GM08714 (cell line): Measurements from ENCODE around the gene MREG.

ENCODE experiments used
- H3K4me3 ChIP-seq: fragments of 200-500 bp; sonication (Bioruptor generic); 2 replicates; pipeline ENCODE4 v1.5.1; 2014; ENCODE audit warnings: mild to moderate bottlenecking, low read length, inconsistent platforms
- ZNF274 ChIP-seq: IDR thresholded peaks from 2 replicates; pipeline ENCODE4 v1.6.1; 2012; ENCODE audit warnings: mild to moderate bottlenecking, low read depth, low read length

MREG gene

DNA sequence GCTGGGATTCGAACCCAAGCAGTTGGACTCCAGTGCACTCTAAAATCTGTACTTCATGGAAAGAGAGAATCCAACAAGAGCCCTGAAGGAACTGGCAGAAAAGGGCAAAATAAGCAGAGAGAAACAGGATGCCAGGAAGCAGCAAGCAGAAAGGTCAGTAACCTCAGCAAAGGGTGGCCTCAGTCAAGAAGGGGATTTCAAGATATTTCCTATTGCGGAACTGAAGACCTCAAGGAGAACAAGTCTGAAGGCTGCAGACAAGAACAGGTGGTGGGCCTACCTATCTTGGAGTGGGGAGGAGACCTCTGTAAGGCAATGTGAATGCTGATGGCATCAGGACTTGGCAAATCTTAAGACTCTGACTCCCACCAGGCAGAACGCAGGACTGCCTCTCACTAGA, 20.1 kb upstream of the MREG start:
- H3K4me3 ChIP-seq, result no peak overlapping the region; the same call in 1 of the 2 replicates
- TF ChIP-seq ZNF274, result no peak

DNA sequence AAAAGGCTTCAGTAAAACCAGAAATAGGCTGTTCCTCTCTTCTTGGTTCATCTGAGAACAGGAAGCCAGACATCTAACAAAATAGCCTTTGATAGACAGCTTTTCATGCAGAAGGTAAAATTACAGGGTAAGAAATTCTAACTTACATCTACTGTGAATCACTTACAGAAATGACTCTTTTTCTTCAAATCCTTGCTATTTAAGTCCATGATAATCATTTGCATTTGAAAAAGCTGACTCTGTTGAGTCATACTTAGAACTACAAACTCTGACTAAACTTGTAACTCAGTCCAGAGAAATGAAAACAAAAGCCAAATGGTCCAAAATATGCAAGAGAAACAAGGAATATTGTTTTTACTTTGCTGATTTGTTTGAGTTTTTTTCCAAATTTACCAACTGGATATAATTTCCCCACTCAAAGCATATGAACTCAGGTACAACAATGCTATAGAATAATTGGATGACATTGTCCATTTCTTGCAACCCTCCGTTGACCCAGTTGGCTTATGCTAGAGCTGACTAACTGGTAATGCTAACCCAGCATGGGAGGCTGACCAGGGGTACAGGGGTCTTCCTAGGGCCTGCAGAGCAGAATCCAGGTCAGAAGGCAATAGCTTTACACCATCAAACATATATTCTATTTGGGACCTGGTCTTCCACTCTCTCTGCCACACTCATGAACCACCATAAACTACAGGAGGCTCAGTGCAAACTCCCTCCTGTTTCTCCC, 18.8 kb upstream of the MREG start:
- H3K4me3 ChIP-seq, result peak overlapping the region; percentile 21; the same call in 1 of the 2 replicates
- TF ChIP-seq ZNF274, result no peak

DNA sequence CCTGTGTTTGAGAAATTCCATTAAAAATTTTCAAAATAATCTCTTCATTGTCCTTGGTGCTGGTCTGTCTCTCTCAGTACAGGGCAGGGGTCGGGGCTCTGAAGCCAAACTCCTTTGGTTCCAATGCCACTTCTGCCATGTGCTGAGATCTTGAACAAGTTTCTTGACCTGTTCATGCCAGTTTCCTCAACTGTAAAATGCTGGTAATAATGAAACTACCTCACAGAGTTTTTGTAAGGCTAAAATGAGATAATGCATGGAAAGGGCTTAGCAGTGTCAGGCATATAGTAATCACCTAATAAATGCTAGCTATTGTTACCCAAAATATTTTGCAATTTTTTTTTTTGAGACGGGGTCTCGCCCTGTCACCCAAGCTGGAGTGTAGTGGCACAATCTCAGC, 16.9 kb upstream of the MREG start:
- no peak for TF ChIP-seq ZNF274
- H3K4me3 ChIP-seq, result no peak overlapping the region; the same call in 1 of the 2 replicates

DNA sequence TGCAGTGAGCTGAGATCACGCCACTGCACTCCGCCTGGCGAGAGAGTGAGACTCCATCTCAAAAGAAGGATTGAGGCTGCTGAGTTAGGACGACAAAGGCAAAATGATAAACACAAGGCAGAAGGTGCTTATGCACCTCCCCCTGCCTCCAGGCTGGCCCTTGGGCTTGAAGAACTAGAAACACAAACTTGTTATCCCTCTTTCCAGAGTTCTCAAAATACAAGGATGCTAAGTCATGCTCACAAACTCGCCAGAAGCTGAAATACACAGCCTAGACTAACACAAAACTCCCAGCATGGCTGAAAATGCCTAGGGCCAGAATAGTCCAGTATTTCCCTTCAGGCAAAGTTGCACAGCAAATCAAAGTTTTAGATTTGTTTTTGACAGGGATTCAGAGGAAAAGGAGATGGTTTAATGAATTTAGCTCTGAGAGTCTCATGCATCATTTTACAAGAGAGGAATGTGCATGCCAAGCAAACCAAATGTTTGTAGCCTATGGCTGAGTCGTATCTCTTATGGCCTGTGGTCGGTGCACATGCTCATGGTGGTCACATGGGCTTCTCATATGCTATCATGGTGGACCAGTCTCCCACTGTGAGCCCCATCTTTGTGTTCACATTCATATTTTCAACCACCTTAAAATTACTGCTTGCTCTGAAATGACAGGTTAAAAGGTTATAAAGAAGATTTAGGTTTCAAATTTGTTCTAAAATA, 16.2 kb upstream of the MREG start:
- H3K4me3 ChIP-seq, result no peak overlapping the region
- no peak for TF ChIP-seq ZNF274

DNA sequence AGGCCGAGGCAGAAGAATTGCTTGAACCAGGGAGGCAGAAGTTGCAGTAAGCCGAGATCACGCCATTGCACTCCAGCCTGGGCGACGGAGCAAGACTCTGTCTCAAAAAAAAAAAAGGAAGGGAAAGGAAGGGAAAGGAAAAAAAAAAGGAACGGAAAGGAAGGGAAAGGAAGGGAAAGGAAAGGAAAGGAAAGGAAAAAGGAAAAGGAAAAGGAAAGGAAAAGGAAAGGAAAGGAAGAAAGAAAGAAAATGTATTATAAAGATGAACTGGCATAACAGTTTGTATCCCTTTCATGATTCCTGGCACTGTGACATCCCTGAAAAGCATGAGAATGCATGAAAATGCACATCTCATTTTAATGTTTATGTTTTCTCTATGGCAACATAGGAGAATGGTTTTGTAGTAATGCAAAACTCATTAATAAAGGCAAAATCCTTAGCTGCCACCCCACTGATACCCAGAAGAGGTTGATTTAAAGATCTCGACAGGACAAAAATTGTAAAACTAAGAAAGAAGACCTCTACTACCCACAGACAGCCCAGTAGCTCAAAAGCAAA, 11.5 kb upstream of the MREG start:
- no peak overlapping the region for H3K4me3 ChIP-seq
- TF ChIP-seq ZNF274, result no peak

DNA sequence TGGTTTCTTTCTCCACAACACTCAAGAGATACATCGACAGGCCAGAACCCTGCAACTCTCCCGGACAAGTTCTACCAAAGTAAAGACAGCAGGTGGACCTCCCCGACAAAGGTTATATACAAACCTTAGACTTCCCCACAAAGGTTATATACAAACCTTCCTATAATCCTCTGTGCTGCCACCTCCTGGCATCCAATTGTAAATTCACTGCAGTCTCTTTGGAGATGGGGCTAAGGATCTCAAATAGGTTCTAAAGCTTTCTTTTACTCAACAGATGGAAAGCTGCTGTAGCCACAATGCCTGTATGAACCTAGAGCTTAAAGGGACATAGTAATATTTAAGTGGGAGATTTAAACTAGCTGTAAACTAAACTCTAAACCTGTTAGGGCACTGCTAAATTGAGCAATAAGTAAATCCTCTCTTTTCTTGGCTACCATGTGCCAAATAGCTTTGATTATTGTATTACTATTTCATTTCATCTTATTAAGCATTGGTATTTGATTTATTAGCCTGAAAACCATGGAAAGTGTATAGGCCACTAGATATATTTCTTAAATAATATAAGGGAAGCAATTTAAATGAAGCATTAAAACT, 9.8 kb upstream of the MREG start:
- no peak for TF ChIP-seq ZNF274
- H3K4me3 ChIP-seq, result no peak overlapping the region

DNA sequence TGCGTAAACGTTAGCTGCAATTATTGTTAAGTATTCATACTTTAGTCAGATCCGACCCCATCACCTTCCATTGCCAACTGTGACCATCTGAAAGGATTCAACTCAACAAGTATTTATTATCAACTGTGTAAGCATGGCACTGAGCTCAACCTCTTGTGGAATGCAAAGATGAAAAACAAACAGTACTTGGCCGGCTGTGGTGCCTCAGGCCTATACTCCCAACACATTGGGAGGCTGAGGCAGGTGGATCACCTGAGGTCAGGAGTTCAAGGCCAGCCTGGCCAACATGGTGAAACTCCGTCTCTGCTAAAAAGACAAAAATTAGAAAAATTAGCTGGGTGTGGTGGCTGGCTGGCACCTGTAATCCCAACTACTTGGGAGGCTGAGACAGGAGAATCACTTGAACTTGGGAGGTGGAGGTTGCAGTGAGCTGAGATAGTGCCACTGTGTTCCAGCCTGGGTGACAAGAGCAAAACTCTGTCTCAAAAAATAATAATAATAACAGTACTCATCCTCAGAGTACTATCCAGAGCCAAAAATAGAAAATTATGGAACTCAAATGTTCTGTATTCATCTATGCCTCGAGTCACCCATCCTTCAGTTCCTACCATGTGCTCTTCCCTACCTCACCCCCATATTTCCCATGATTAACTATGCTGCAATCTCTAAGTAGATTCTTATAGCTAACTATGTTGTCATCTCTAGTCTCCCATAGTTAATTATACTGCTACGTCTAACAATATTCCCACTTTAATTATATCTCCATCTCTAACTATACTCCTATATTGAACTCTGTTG, 8.6 kb upstream of the MREG start:
- H3K4me3 ChIP-seq, result no peak overlapping the region

DNA sequence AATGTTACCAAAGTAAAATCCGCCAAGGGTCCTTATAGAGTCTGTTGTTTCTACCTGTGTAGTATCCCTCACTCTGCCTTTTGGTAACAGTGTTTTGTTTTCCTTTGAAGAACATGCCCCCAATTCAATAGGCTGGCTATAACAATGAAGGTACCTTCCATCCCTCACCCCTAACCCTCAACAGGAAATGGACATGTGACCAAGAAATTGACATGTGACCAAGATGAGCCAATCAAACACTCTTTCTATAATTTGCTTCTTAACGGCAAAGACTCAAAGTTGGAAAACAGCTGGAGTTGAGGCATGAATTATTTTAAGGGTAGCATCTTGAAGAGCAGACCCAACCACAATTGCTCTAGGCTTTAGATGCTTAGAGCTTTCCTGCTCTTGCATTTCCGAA, 5.4 kb upstream of the MREG start:
- TF ChIP-seq ZNF274, result no peak
- no peak overlapping the region for H3K4me3 ChIP-seq

More for the DNA sequence above, 8.6 kb upstream of the MREG start:
- TF ChIP-seq ZNF274, result no peak

DNA sequence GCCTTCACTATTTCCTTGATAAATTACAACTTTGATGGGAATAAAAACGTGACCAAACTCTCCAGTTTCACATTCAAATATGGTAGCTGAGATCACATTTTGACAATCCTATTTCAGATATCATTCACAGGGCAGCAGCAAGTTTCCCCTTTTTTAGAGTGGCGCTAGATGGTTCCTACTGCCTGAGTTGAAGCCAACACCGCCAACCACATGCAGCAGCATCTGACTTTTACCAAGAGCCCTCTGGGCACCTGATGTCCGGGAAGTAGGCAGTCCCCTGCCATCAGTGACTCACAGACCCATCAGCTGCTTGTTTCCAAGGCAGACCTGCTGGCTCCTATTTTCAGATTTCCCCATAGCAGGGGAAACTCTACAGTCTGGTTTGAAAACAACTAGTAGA, 4.0 kb upstream of the MREG start:
- no peak for TF ChIP-seq ZNF274
- no peak overlapping the region for H3K4me3 ChIP-seq

DNA sequence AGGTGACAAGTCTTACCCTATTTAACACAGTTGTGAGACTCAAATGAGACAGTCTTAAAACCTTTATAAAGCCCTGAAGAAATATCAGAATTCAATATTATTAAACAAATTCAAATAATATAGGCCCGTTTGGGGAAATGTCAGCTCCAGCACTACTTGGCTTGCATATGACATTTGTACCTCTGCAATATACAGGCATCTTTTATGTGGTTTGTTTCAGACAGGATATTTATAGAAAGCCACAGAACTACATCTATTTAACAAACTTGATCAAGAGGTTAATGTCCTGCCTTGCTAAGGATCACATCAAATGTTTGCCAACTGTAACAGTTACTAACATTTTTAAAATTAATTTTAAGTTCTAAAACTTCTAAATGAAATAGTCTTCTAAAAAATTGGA, 3.2 kb upstream of the MREG start:
- no peak for TF ChIP-seq ZNF274
- no peak overlapping the region for H3K4me3 ChIP-seq

DNA sequence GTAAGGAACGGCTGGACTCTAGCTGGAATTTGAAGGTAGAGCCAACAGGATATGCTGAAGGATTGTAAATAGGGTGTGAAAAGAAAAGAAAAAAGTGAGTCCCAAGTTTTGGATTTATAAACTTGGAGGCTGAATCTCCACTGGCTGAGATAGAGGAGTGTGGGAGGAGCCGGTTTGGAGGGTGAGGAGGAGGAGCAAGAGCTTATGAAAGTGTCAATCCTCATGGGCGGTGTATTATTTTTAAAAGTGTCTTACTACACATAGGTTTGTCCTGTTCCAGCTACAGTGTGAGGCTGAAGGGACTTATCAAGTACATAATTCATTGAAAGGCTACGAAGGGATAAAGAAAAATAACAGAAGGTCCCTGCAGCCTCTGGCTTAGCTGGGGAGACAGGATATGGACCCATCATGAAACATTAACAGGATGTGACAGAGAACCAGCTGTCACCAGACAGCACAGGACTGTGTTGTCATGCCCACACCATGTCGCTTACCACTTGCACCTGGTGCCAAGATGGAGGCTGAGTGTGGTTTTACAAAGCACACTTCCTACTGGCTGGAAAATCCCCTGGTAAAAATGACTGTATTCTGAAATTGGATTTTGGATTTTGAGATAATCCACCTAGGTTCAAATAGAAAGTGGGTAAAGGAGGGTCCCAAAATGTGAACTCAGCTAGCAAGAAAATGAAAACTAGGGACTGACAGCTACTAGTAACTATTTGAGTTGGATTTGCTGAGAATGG, 2.5 kb upstream of the MREG start:
- TF ChIP-seq ZNF274, result no peak

DNA sequence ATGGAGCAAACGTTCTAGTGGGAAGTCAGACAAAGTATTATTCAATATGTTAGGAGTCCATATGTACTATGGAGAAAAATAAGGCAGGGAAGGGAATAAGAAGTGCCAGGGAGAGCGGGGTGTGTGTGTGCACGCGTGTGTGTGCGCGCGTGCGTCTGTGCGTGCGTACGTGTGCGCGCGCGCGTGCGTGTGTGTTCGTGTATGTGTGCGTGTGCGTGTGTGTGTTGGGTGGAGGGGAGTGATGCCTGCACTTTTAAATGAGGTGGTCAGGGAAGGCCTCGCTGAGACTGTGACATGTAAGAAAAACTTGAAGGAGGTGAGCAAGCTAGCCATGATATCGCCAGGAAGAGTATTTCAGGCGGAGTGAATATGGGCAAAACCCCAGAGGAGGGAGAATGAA, 1.6 kb upstream of the MREG start:
- no peak overlapping the region for H3K4me3 ChIP-seq
- TF ChIP-seq ZNF274, result no peak

More for the DNA sequence above, 2.5 kb upstream of the MREG start:
- peak overlapping the region; percentile 42; the same call in 1 of the 2 replicates for H3K4me3 ChIP-seq

DNA sequence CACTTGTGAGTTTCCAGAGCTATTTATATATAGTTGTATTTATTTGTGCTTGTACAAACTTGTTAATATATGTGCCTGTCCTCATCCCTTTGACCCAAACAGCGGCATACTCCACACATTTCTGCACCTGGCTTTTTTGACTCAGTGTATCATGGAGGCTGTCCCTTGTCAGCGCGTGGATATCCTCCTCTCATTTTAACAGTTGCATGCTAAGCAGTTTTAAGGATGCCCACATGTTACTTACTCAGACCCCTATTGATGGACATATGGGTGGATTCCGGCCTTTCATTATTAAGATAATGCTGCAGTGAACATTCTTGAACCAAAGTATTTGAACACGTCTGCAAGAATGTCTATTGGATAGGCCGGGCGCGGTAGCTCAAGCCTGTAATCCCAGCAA, 655 bp upstream of the MREG start:
- no peak overlapping the region for H3K4me3 ChIP-seq
- TF ChIP-seq ZNF274, result no peak

DNA sequence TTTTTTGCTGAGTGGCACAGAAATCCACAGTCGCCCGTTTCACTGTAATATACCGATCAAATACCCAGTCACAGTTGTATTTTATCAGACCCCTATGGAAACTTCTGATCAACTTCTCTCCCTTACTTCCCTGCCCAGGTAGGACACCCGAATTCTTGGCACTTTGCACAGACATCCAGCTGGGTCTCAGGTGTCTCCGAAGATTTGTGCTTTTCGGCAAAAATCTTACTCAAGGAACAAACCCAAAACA, 596 bp downstream of the MREG start:
- no peak for TF ChIP-seq ZNF274
- H3K4me3 ChIP-seq, result peak overlapping the region; percentile 98
